Lung (tissue), 12 donors: ENCODE results near the gene SLC38A10. TPM values are rescaled to one million over a fixed set of nuclear protein-coding genes. Genes with fewer than 3 reads are reported as not detected.

Experiments used
- ATAC-seq: fragments of 200-7000 bp; cut with Tn5 transposase; one replicate; pipeline ENCODE4 v1.9.1; 2020; ENCODE audit warnings: moderate number of reproducible peaks; ENCODE audit not compliant: insufficient read depth, low FRiP score
- DNase-seq, 3 donors: peaks; one replicate each; pipeline ENCODE4 v3.0.0-alpha.2; 2013 to 2017
- H3K27ac ChIP-seq, 2 donors: one replicate each; pipeline ENCODE4 v1.5.1; 2013; ENCODE audit warnings: mild to moderate bottlenecking in 2 of 2, moderate library complexity in 2 of 2, control low read depth in 1 of 2, inconsistent platforms in 1 of 2, low read depth in 1 of 2, low read length in 1 of 2
- H3K27me3 ChIP-seq, 3 donors: one replicate each; pipeline ENCODE4 v1.5.1; 2013; ENCODE audit warnings: low read length in 2 of 3; ENCODE audit not compliant: control insufficient read depth in 3 of 3, insufficient read depth in 3 of 3
- H3K36me3 ChIP-seq, 4 donors: one replicate each; pipeline ENCODE4 v1.5.1; 2013; ENCODE audit warnings: low read length in 4 of 4, mild to moderate bottlenecking in 1 of 4, moderate library complexity in 1 of 4; ENCODE audit not compliant: control insufficient read depth in 4 of 4, insufficient read depth in 4 of 4
- H3K4me1 ChIP-seq, 5 donors: one replicate each; pipeline ENCODE4 v1.5.1; 2013; ENCODE audit warnings: low read length in 5 of 5, mild to moderate bottlenecking in 2 of 5, moderate library complexity in 1 of 5; ENCODE audit not compliant: control insufficient read depth in 5 of 5, insufficient read depth in 5 of 5
- H3K4me3 ChIP-seq: one replicate; pipeline ENCODE4 v1.5.1; 2013; ENCODE audit warnings: mild to moderate bottlenecking, control low read depth, moderate library complexity
- H3K9ac ChIP-seq, 2 donors: one replicate each; pipeline ENCODE4 v1.5.1; 2013; ENCODE audit warnings: low read length in 2 of 2, control low read depth in 1 of 2; ENCODE audit not compliant: insufficient read depth in 1 of 2
- H3K9me3 ChIP-seq, 4 donors: one replicate each; pipeline ENCODE4 v1.5.1; 2013; ENCODE audit warnings: low read length in 3 of 4, mild to moderate bottlenecking in 1 of 4, moderate library complexity in 1 of 4; ENCODE audit not compliant: control insufficient read depth in 4 of 4, insufficient read depth in 3 of 4
- WGBS, 2 donors: extraction: QIAGEN DNeasy Blood & Tissue Kit; methylation state at CpG; one replicate each; pipeline ENCODE4 v1.1.7; 2013; 5-methylcytosine and 5-hydroxymethylcytosine counted together
- polyA plus RNA-seq, 2 donors: library from polyadenylated mRNA; stranded (reverse); fragments of 200-250 nt; gene quantifications; one replicate each; pipeline ENCODE4 v1.2.1, GENCODE V29; 2013
- total RNA-seq, 2 donors: library from RNA; depleted of rRNA in 1 of 2; stranded (reverse); fragments of >200 nt in 1 of 2; gene quantifications; one replicate each; pipeline ENCODE4 v1.2.1, GENCODE V29; 2014 to 2021
- TF ChIP-seq, protein P1 (sequence below): IDR thresholded peaks from 2 replicates; pipeline ENCODE4 v1.5.1; 2012; ENCODE audit warnings: mild to moderate bottlenecking; ENCODE audit errors: control extremely low read depth, extremely low read depth
- donor health status: control.
- donor health status: control.
- donor health status: Bipolar disorder and iron deficiency.
- donor health status: healthy.
- donor health status: DM: yes; HTN: yes; CAD: no.

SLC38A10 gene
- total and polyA plus RNA-seq, 4 donors: 56.0 to 127 (median 82.4) TPM

DNA sequence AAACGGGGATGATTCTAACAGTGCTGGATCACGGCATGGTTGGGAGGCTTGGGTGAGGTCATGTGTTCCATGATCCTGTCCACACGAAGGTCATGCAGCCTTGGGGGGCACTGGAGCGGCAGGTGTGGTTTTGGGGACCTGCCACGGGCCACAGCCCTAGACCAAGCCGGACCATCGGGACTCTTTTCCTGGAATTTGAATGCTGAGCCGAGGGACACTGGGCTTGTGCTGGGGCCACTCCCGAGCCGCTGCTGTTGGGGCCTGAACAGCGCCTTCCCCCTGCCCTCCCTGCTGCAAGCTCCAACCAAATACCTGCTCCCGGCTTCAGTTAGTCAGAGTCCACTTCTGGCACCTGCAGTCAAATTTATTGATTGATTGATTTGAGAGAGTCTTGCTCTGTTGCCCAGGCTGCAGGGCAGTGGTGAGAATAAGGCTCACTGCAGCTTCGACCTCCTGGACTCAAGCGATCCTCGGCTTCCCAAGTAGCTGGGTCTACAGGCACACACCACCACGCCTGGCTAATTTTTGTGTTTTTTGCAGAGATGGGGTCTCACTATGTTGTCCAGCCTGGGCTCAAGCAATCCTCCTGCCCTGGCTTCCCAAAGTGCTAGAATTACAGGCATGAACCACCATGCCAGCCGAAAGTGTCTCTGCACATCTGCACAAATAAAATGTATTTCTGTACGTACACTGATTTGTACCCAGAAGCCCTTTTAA is 37.2 kb upstream of the SLC38A10 start:
- peaks cover 0 to 59% (median 14%) of the 10 kb centered on the region in 5 donors for H3K4me1 ChIP-seq
- H3K27me3 ChIP-seq: peaks cover 0 to 15% (median 8%) of the 10 kb centered on the region in 3 donors
- no peak for ATAC-seq
- TF ChIP-seq, protein P1, sequence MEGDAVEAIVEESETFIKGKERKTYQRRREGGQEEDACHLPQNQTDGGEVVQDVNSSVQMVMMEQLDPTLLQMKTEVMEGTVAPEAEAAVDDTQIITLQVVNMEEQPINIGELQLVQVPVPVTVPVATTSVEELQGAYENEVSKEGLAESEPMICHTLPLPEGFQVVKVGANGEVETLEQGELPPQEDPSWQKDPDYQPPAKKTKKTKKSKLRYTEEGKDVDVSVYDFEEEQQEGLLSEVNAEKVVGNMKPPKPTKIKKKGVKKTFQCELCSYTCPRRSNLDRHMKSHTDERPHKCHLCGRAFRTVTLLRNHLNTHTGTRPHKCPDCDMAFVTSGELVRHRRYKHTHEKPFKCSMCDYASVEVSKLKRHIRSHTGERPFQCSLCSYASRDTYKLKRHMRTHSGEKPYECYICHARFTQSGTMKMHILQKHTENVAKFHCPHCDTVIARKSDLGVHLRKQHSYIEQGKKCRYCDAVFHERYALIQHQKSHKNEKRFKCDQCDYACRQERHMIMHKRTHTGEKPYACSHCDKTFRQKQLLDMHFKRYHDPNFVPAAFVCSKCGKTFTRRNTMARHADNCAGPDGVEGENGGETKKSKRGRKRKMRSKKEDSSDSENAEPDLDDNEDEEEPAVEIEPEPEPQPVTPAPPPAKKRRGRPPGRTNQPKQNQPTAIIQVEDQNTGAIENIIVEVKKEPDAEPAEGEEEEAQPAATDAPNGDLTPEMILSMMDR: no peak
- no peak overlapping the region for H3K27ac ChIP-seq
- no peak overlapping the region for H3K9ac ChIP-seq
- no peaks in the 10 kb centered on the region for H3K36me3 ChIP-seq
- WGBS, 2 donors: 81 to 93% methylated on average over 18 of the region's 18 CpGs
- no peaks in the 10 kb centered on the region for H3K9me3 ChIP-seq
- no peak for DNase-seq
- H3K4me3 ChIP-seq: no peak overlapping the region

DNA sequence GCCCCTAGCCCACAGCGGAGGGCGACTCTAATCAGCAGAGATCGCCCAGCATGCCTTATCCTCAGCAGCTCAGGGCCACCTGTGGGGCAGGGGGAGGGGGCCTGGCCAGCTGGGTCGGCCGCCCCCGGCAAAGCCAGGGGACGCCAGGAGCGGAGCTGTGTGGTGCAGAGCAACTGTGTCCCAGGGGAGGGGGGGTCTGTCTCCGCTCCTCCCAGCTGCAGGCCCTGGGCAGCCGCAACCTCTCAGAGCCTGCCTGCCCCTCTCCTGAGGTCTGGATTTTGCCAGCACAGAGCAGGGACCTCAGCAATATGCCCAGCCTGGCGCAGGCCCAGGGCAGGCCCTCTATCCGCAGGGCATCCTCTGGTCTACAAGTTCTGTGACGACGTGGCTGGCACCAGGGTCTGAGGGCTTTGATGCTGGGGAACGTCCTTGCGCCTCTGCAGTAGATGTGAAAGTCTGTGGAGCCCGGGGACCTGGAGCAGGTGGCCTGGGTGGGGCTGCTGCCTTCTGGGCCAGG is 36.5 kb upstream of the SLC38A10 start:
- Histone ChIP-seq H3K9ac (no peak overlapping the region), H3K36me3 (no peaks in the 10 kb centered on the region), H3K9me3 (no peaks in the 10 kb centered on the region), H3K4me1 (peaks cover 0 to 53% (median 7%) of the 10 kb centered on the region in 5 donors), H3K27ac (no peak overlapping the region), H3K27me3 (peaks cover 0 to 15% (median 8%) of the 10 kb centered on the region in 3 donors), H3K4me3 (no peak overlapping the region)
- TF ChIP-seq, protein P1: no peak
- ATAC-seq (no peak), DNase-seq (no peak)
- WGBS, 2 donors: 82 to 91% methylated on average over 11 to 17 of the region's 17 CpGs

DNA sequence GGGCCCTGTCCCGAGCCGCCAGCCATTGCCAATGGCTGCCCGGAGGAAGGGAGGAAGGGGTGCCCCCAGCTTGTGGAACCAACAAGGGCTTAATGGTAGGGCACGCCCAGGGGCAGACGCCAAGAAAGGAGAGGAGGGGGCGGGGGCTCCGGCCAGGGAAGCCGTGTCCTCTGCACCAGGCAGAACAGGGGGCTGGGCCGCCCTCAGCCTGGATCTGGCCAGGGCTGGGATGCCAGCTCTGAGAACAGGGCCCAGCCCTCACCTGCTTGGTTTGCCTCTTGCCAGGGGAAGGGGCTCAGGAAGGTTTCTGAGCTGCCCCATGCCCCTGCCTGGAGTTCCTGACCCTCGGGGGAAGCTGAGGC is 35.8 kb upstream of the SLC38A10 start:
- WGBS, 2 donors: 68 to 80% methylated on average over 10 of the region's 10 CpGs

More for the DNA sequence above, 35.8 kb upstream of the SLC38A10 start:
- peak overlapping the region in 1 of 2 donors; percentile 76 for H3K27ac ChIP-seq
- H3K9ac ChIP-seq: no peak overlapping the region
- H3K4me3 ChIP-seq: no peak overlapping the region
- peaks cover 0 to 50% (median 9%) of the 10 kb centered on the region in 5 donors for H3K4me1 ChIP-seq
- TF ChIP-seq, protein P1: no peak
- peaks cover 0 to 15% (median 8%) of the 10 kb centered on the region in 3 donors for H3K27me3 ChIP-seq
- no peaks in the 10 kb centered on the region for H3K9me3 ChIP-seq
- ATAC-seq (no peak), DNase-seq (no peak)
- H3K36me3 ChIP-seq: no peaks in the 10 kb centered on the region
